Measurements from ENCODE around the gene MAPKAP1. TPM values are rescaled to one million over a fixed set of nuclear protein-coding genes. Genes with fewer than 3 reads are reported as not detected.

Gene MAPKAP1
- total and polyA plus RNA-seq, 8 donors = 49.5 to 89.5 (median 56.2) TPM

DNA sequence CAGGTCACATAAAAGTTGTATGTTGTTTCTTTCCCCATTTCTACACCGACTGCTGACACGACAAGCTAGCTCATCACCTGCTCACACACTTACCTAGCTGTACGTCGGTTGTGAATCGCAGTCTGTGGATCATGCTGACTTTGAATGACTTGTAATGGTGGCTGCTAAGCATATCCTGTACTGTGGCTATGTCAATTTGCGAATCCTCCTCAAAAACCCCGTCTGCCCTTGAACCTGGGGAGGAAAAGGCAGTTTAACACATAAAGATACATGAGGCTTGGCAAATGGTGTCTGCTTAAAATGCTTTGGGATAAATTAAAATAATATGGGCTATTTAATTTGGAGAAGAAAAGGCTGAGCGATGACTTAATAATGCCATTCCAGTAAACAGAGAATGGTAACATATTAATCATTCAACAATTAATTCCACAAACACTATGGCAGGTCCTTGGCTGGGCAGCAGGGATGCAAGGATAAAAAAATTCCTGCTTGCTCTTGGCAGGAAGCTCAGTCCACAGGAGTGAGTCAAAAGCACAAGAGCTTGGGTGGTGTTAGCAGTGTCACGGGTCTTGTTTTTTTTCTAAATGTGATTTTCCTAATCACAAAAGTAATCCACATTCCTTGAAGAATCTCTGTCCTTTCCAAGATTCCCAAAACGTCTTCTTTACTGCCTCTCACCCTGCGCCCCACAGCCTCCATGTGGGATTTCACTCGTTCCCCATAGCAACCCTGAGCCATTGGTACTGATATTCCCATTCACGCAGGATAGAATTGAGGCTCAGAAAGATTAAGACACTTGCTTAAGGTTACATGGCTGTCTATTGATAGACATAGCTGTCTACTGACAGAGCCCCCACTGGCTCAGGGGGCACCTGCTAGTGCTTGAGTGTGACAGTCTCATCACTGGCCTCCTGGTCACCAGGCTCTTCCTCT lies 222.4 kb downstream of the MAPKAP1 start:
- Histone ChIP-seq H3K9me3 (no peaks in the 10 kb centered on the region), H3K36me3 (peaks cover 0 to 25% of the 10 kb centered on the region in 2 donors), H3K4me1 (peaks cover 13 to 23% of the 10 kb centered on the region in 2 donors), H3K27ac (peak overlapping the region in 1 of 2 donors; percentile 72), H3K27me3 (no peaks in the 10 kb centered on the region), H3K4me3 (no peak overlapping the region)
- TF ChIP-seq CTCF (IDR thresholded peaks at IDR 0.05) = no peak
- ATAC-seq = peak; percentile 72
- intact Hi-C loops (cut with DNase I) = no loop called here
- DNase-seq = no peak

GRCh38 chr9:125483697-125484096 lies 223.3 kb downstream of the MAPKAP1 start:
- Histone ChIP-seq H3K27me3 (no peaks in the 10 kb centered on the region), H3K9me3 (no peaks in the 10 kb centered on the region), H3K36me3 (peaks cover 0 to 25% of the 10 kb centered on the region in 2 donors), H3K4me1 (peaks cover 13 to 23% of the 10 kb centered on the region in 2 donors), H3K4me3 (no peak overlapping the region), H3K27ac (no peak overlapping the region)
- ATAC-seq (no peak), DNase-seq (no peak)
- no peak for TF ChIP-seq CTCF (IDR thresholded peaks at IDR 0.05)
- intact Hi-C loops (cut with DNase I) = no loop called here

DNA sequence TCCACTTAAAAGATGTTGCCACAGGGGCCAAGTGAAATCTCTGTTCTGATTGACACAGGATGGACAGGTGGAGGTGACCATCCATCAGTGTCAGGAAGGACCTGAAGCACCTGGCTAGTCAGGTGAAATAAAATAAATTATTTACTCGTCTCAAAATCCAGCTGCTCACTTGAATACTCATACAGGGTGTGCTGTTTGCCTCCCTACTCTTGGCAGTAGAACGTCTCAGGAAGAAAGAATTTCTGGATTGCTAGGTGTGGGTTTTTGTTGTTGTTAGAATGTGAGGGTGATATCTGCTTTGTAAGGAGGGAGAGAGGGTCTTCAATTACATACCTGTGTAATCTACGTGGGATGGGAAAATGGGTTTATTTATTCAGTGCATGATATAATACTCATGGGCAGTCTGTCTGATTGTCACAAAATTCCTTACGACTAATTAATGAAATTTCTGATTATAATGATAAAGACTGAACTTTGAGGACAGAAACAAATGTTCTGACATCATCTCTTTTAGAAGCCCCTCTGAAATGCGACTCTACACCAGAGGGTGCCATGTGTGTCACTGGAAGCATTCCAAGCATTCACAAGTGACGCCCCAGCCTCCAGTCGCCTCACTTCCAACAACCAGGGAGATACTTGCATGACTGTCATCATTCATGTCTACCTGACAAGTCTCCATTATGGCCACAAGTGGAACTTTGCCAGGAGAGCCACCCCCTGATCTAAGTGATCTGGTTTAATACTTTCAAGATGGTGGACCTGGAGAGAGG lies 227.0 kb downstream of the MAPKAP1 start:
- TF ChIP-seq CTCF (IDR thresholded peaks at IDR 0.05) = no peak
- intact Hi-C loops (cut with DNase I) = no loop called here
- peak; percentile 51 for ATAC-seq
- no peaks in the 10 kb centered on the region for H3K27me3 ChIP-seq
- H3K27ac ChIP-seq = no peak overlapping the region
- H3K4me1 ChIP-seq = peaks cover 2 to 6% of the 10 kb centered on the region in 2 donors
- DNase-seq = no peak
- no peaks in the 10 kb centered on the region for H3K9me3 ChIP-seq
- no peak overlapping the region for H3K4me3 ChIP-seq
- H3K36me3 ChIP-seq = peaks cover 0 to 43% of the 10 kb centered on the region in 2 donors

DNA sequence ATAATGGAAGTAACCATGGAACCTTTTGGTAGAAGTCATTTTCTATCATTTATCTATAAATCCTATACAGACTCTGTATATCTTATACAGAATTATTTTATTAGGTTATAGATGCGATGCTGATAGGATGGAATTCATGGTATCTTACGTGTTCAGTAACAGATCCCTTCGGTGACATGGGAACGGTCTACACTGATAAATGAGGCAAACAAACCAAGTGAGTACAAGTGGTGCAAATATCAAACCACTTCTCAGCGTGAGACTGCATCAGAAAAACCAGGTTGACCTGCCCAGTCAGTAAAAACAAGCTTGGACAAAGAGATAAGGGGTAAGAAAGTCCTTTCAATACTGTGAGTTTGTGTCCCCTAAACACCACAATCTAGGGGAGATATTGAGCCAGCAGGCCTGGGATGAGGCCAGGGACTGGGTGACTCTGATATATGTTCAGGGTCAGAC lies 229.9 kb downstream of the MAPKAP1 start:
- ATAC-seq (no peak), DNase-seq (no peak)
- TF ChIP-seq CTCF (IDR thresholded peaks at IDR 0.05) = no peak
- no peaks in the 10 kb centered on the region for H3K27me3 ChIP-seq
- intact Hi-C loops (cut with DNase I) = no loop called here
- H3K36me3 ChIP-seq = peaks cover 0 to 37% of the 10 kb centered on the region in 2 donors
- H3K27ac ChIP-seq = no peak overlapping the region
- H3K4me1 ChIP-seq = peaks cover 12 to 25% of the 10 kb centered on the region in 2 donors
- no peak overlapping the region for H3K4me3 ChIP-seq
- no peaks in the 10 kb centered on the region for H3K9me3 ChIP-seq

DNA sequence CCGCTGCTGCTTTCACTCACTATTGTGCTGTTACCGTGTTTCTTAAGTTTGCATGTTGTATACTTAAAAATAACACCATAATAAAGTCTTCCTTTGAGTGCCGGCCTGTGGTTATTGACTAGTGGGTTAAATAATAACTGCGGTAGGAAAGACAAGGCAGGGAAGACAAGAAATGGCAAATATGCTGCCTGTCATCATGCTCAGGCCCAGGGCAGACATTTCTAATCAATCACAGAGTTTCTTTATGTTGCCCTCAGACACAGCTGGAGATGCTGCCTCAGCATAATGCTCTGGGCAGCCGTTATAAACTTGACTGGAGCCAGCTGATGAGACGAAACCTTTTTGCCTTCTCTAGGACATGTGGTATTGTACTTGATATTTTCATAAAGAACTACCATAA lies 230.4 kb downstream of the MAPKAP1 start:
- intact Hi-C loops (cut with DNase I) = no loop called here
- Histone ChIP-seq H3K27ac (no peak overlapping the region), H3K36me3 (peaks cover 0 to 35% of the 10 kb centered on the region in 2 donors), H3K4me1 (peaks cover 12 to 30% of the 10 kb centered on the region in 2 donors), H3K4me3 (no peak overlapping the region), H3K9me3 (no peaks in the 10 kb centered on the region), H3K27me3 (no peaks in the 10 kb centered on the region)
- no peak for TF ChIP-seq CTCF (IDR thresholded peaks at IDR 0.05)
- ATAC-seq (no peak), DNase-seq (no peak)
